Sigmoid colon (tissue), 7 donors: ENCODE results near the gene ITPR1. TPM values are rescaled to one million over a fixed set of nuclear protein-coding genes. Genes with fewer than 3 reads are reported as not detected.

ENCODE experiments used
- DNase-seq: peaks from one replicate; pipeline ENCODE4 v3.0.0-alpha.2; 2019
- H3K27ac ChIP-seq, 4 donors: fragments of 200-600 bp; sonication (generic); one replicate each; pipeline ENCODE4 v1.5.1; 2016 to 2019; ENCODE audit warnings: mild to moderate bottlenecking in 1 of 4
- H3K27me3 ChIP-seq, 3 donors: fragments of 200-600 bp; sonication (generic); one replicate each; pipeline ENCODE4 v1.5.1; 2019; ENCODE audit warnings: mild to moderate bottlenecking in 1 of 3
- H3K36me3 ChIP-seq, 4 donors: fragments of 200-600 bp; sonication (generic); one replicate each; pipeline ENCODE4 v1.5.1; 2016 to 2019
- H3K4me1 ChIP-seq, 4 donors: fragments of 200-600 bp; sonication (generic); one replicate each; pipeline ENCODE4 v1.5.1; 2017 to 2019
- H3K4me3 ChIP-seq, 4 donors: fragments of 200-600 bp; sonication (generic); one replicate each; pipeline ENCODE4 v1.5.1; 2017 to 2019; ENCODE audit warnings: mild to moderate bottlenecking in 2 of 4, moderate library complexity in 1 of 4
- H3K9me3 ChIP-seq, 4 donors: fragments of 200-600 bp in 3 of 4; sonication (generic) in 3 of 4; one replicate each; pipeline versions ENCODE4 v1.5.1 to v1.6.1; 2013 to 2019
- CTCF ChIP-seq, 4 experiments: fragments of 450-650 bp in 3 of 4; fragments of 200-600 bp in 1 of 4; IDR thresholded peaks; one replicate each; pipeline ENCODE4 v1.5.1; 2016 to 2019; ENCODE audit warnings: antibody characterized with exemption in 4 of 4, mild to moderate bottlenecking in 3 of 4, moderate library complexity in 2 of 4
- EP300 ChIP-seq, 4 donors: sonication (generic); formaldehyde crosslinking; IDR thresholded peaks; one replicate each; pipeline ENCODE4 v1.6.1; 2017; ENCODE audit warnings: antibody characterized with exemption in 4 of 4
- POLR2A ChIP-seq, 2 donors: fragments of 450-650 bp; IDR thresholded peaks; one replicate each; pipeline ENCODE4 v1.6.1; 2016; ENCODE audit warnings: antibody characterized with exemption in 2 of 2, mild to moderate bottlenecking in 2 of 2, moderate library complexity in 2 of 2
- POLR2AphosphoS5 ChIP-seq, 4 donors: sonication (generic); formaldehyde crosslinking; IDR thresholded peaks; one replicate each; pipeline ENCODE4 v1.6.1; 2017; ENCODE audit warnings: antibody characterized with exemption in 4 of 4
- WGBS, 2 donors: extraction: QIAGEN DNeasy Blood & Tissue Kit; methylation state at CpG; one replicate each; pipeline ENCODE4 v1.1.7; 2013; 5-methylcytosine and 5-hydroxymethylcytosine counted together
- intact Hi-C: fragments of 100-400 bp; cut with DNase I; formaldehyde crosslinking; loops from one replicate; pipeline ENCODE4 v1.15.1; 2023
- polyA plus RNA-seq, 3 donors: library from polyadenylated mRNA; stranded (reverse); fragments of 200-250 nt; gene quantifications; one replicate each; pipeline ENCODE4 v1.2.3, GENCODE V29; 2013
- total RNA-seq, 4 donors: library from RNA; depleted of rRNA; stranded (reverse); fragments of >200 nt; gene quantifications; one replicate each; pipeline ENCODE4 v1.1.0, GENCODE V29; 2016
- donor health status: healthy with polysubstance abuse.
- donor health status: Bipolar disorder and iron deficiency.
- donor health status: healthy.

The ITPR1 gene
- total and polyA plus RNA-seq, 7 donors: 1.4 to 206 (median 111) TPM

DNA sequence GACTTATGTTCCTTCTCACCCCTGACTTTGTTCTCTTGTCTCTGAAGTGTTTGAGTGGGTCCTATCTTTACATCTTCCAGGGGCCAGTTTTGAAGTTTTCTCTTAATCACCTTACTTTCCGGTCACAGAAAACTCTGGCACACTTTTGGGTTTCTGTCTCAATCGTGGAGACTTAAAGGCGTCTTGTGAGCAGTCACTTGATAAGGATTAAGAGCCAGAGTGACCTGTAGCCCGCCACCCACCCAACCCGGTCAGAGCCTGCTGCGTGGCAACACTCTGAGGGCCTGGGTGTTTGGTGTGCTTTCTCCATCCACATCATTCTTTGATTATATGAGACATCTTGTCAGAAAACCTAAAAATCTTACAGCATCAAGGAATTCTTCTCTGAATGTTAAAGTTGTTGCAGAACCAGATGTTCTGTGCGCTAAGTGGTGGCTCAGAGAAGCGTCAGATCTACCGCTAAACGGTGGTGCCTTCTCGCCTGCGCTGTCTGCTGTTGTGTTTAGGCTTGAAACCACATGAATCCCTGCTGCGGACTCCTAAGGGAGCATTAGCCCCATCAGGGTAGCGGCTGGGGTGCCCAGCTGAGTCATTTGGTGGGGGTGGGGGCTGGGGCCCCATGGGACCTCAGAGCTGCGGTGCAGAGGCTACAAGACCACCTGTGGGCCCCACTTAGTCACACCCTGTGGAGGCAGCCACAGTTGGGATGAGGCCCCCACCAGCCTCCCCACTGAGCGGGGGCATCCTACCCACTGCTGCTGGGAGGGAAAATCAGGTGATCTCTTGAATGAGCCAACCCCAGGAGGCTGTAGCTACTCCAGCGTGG lies 327.4 kb downstream of the ITPR1 start:
- Histone ChIP-seq H3K36me3 (peaks cover 6 to 66% (median 21%) of the 10 kb centered on the region in 4 donors), H3K4me3 (no peak overlapping the region), H3K27ac (peak overlapping the region in 2 of 4 donors; percentile 12 to 23), H3K4me1 (peaks cover 0 to 16% (median 12%) of the 10 kb centered on the region in 4 donors), H3K27me3 (no peaks in the 10 kb centered on the region), H3K9me3 (no peaks in the 10 kb centered on the region)
- intact Hi-C loops: no loop called here
- no peak for DNase-seq
- TF ChIP-seq CTCF (IDR thresholded peaks at IDR 0.05) (no peak), EP300 (IDR thresholded peaks at IDR 0.05) (no peak), POLR2A (IDR thresholded peaks at IDR 0.05) (no peak), POLR2AphosphoS5 (IDR thresholded peaks at IDR 0.05) (no peak)
- WGBS, 2 donors: 85 to 96% methylated on average over 17 of the region's 17 CpGs

DNA sequence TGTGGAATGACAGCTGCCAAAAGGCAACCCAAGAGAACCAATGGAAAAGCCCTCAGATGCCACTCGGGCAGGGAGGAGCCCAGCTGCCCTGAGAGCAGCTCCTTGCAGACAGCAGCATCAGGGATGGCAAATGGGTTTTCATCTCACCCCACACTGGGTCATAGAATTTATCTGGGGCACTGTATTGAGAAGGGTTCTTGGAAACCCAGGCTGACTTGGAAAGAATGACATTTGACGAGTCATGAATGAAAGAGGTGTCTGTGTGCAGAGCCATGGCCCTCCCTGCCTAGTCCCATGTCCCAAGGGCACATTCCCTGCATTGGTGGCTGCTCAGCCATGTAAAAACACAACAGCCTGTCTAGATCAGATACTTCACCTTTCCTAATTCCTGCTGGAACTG lies 328.2 kb downstream of the ITPR1 start:
- H3K27ac ChIP-seq: peak overlapping the region in 3 of 4 donors; percentile 12 to 27 (median 23)
- WGBS, 2 donors: 85 to 91% methylated on average over 2 of the region's 2 CpGs
- H3K36me3 ChIP-seq: peaks cover 6 to 58% (median 19%) of the 10 kb centered on the region in 4 donors
- no peak for DNase-seq
- no peaks in the 10 kb centered on the region for H3K27me3 ChIP-seq
- TF ChIP-seq CTCF (IDR thresholded peaks at IDR 0.05) (no peak), POLR2A (IDR thresholded peaks at IDR 0.05) (no peak), POLR2AphosphoS5 (IDR thresholded peaks at IDR 0.05) (peak in 1 of 4 donors; percentile 18)
- intact Hi-C loops: no loop called here
- H3K9me3 ChIP-seq: no peaks in the 10 kb centered on the region
- H3K4me1 ChIP-seq: peaks cover 0 to 25% (median 20%) of the 10 kb centered on the region in 4 donors
- no peak overlapping the region for H3K4me3 ChIP-seq

DNA sequence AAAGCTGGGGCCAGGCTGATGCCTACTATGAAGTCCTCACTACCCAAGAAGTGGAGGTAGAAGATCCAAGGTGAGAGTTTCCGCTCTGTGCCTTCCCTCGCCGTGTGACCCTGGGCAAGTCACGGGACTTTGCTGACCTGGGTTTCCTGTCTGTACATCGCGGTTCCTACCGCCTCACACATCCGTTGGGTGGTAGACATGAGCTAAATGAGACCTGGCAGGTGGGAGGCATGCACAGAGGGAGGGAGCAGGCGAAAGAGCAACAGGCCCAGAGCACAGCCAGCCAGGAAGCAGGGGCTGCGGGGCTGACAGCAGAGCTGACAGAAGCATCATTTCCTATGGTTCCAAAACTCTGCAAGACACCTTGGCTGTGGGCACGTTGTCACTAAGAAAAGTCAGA lies 328.8 kb downstream of the ITPR1 start:
- Histone ChIP-seq H3K27ac (peak overlapping the region in 2 of 4 donors; percentile 22 to 27), H3K4me1 (peaks cover 0 to 31% (median 26%) of the 10 kb centered on the region in 4 donors), H3K4me3 (no peak overlapping the region), H3K9me3 (no peaks in the 10 kb centered on the region), H3K36me3 (peaks cover 6 to 52% (median 17%) of the 10 kb centered on the region in 4 donors), H3K27me3 (no peaks in the 10 kb centered on the region)
- intact Hi-C loops: no loop called here
- no peak for TF ChIP-seq EP300 (IDR thresholded peaks at IDR 0.05)
- TF ChIP-seq POLR2AphosphoS5 (IDR thresholded peaks at IDR 0.05): no peak
- no peak for TF ChIP-seq POLR2A (IDR thresholded peaks at IDR 0.05)
- no peak for TF ChIP-seq CTCF (IDR thresholded peaks at IDR 0.05)
- DNase-seq: no peak
- WGBS, 2 donors: 65 to 85% methylated on average over 11 of the region's 11 CpGs

GRCh38 chr3:4822568-4822967 lies 329.4 kb downstream of the ITPR1 start:
- WGBS, 2 donors: 94 to 97% methylated on average over 6 of the region's 6 CpGs
- no peaks in the 10 kb centered on the region for H3K9me3 ChIP-seq
- H3K27me3 ChIP-seq: no peaks in the 10 kb centered on the region
- no peak for DNase-seq
- peaks cover 6 to 46% (median 15%) of the 10 kb centered on the region in 4 donors for H3K36me3 ChIP-seq
- no peak for TF ChIP-seq CTCF (IDR thresholded peaks at IDR 0.05)
- no peak for TF ChIP-seq EP300 (IDR thresholded peaks at IDR 0.05)
- TF ChIP-seq POLR2A (IDR thresholded peaks at IDR 0.05): no peak
- no peak for TF ChIP-seq POLR2AphosphoS5 (IDR thresholded peaks at IDR 0.05)
- peaks cover 0 to 37% (median 30%) of the 10 kb centered on the region in 4 donors for H3K4me1 ChIP-seq
- H3K4me3 ChIP-seq: no peak overlapping the region
- intact Hi-C loops: no loop called here
- H3K27ac ChIP-seq: peak overlapping the region in 2 of 4 donors; percentile 22 to 27
